ENCODE data around the gene CABLES2. TPM values are rescaled to one million over a fixed set of nuclear protein-coding genes. Genes with fewer than 3 reads are reported as not detected.
"Not testable (repeated sequence)": the region's sequence is repeated elsewhere in the genome, so short reads cannot be mapped to it uniquely, and the experiment has no call there.

Gene CABLES2
- polyA plus RNA-seq, 2 of the 4 experiments (the other 2 are of a cell fraction) = 3.9 to 7.7 TPM

DNA sequence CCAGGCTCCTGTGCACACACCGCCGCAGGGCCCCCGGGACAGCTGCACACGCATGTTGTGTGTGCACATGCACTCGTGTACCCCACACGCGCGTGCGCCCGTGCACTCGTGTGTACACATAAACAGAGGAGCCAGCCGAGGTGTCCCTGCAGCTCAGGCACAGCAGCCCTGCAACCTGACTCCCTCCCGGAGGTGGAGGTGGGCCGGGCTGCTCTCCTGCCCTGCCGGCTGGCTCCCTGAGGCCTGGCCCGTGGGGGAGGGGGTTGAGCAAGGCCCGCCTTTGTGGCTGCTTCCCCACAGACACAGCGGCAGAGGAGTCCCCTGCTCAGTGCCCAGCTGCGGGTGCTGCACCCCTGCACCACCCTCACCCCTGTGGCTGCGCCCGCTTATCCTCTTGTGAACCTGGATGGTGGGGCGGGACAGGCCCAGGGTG is 19.6 kb upstream of the CABLES2 start:
- ATAC-seq = no peak
- ChIA-PET POLR2A (no interaction called here), CTCF (interaction anchor here (1.1 to 5.2 kb wide), 3 partner anchors 13 to 365 kb away, joined by 3 to 31 read pairs (median 4); no protein-coding TSS in a partner anchor)
- Histone ChIP-seq H3K4me2 (no peak overlapping the region), H3K4me1 (no peaks in the 10 kb centered on the region), H3K9me3 (no peaks in the 10 kb centered on the region), H3K27ac (no peak overlapping the region), H3K4me3 (no peak overlapping the region)
- DNase-seq (ENCODE audit: low read depth in 1 of 2, low spot score in 1 of 2) = no peak
- no peak for TF ChIP-seq RAD21 (conservative IDR thresholded peaks at IDR 0.05 in 1 of 2, IDR thresholded peaks at IDR 0.05 in 1 of 2)
- TF ChIP-seq, protein P1, sequence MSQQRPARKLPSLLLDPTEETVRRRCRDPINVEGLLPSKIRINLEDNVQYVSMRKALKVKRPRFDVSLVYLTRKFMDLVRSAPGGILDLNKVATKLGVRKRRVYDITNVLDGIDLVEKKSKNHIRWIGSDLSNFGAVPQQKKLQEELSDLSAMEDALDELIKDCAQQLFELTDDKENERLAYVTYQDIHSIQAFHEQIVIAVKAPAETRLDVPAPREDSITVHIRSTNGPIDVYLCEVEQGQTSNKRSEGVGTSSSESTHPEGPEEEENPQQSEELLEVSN (IDR thresholded peaks at IDR 0.05; ENCODE audit: borderline replicate concordance, low read depth) = no peak
- TF ChIP-seq, protein P2, sequence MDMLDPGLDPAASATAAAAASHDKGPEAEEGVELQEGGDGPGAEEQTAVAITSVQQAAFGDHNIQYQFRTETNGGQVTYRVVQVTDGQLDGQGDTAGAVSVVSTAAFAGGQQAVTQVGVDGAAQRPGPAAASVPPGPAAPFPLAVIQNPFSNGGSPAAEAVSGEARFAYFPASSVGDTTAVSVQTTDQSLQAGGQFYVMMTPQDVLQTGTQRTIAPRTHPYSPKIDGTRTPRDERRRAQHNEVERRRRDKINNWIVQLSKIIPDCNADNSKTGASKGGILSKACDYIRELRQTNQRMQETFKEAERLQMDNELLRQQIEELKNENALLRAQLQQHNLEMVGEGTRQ (IDR thresholded peaks at IDR 0.05) = no peak
- TF ChIP-seq RNF2 (IDR thresholded peaks at IDR 0.05; ENCODE audit: borderline replicate concordance, low read depth) = no peak
- TF ChIP-seq, protein P3, sequence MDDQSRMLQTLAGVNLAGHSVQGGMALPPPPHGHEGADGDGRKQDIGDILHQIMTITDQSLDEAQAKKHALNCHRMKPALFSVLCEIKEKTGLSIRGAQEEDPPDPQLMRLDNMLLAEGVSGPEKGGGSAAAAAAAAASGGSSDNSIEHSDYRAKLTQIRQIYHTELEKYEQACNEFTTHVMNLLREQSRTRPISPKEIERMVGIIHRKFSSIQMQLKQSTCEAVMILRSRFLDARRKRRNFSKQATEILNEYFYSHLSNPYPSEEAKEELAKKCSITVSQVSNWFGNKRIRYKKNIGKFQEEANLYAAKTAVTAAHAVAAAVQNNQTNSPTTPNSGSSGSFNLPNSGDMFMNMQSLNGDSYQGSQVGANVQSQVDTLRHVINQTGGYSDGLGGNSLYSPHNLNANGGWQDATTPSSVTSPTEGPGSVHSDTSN (IDR thresholded peaks at IDR 0.05) = no peak
- TF ChIP-seq EP300 (IDR thresholded peaks at IDR 0.05) = no peak
- no peak for TF ChIP-seq HEYL (CRISPR knock-in tag; IDR thresholded peaks at IDR 0.05)
- TF ChIP-seq, protein P4, sequence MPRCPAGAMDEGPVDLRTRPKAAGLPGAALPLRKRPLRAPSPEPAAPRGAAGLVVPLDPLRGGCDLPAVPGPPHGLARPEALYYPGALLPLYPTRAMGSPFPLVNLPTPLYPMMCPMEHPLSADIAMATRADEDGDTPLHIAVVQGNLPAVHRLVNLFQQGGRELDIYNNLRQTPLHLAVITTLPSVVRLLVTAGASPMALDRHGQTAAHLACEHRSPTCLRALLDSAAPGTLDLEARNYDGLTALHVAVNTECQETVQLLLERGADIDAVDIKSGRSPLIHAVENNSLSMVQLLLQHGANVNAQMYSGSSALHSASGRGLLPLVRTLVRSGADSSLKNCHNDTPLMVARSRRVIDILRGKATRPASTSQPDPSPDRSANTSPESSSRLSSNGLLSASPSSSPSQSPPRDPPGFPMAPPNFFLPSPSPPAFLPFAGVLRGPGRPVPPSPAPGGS (IDR thresholded peaks at IDR 0.05) = no peak
- TF ChIP-seq GATA3 (IDR thresholded peaks at IDR 0.05; ENCODE audit: borderline replicate concordance) = no peak
- no peak for TF ChIP-seq ZC3H11A (IDR thresholded peaks at IDR 0.05)
- TF ChIP-seq MYC (IDR thresholded peaks at IDR 0.05; ENCODE audit: borderline replicate concordance, low read length) = no peak
- TF ChIP-seq JUN (IDR thresholded peaks at IDR 0.05) = no peak
- TF ChIP-seq KDM1A (IDR thresholded peaks at IDR 0.05; ENCODE audit: low read depth) = no peak
- TF ChIP-seq RFX5 (IDR thresholded peaks at IDR 0.05) = no peak
- TF ChIP-seq ZNF302 (CRISPR knock-in tag; IDR thresholded peaks at IDR 0.05) = no peak
- TF ChIP-seq ZFP36 (IDR thresholded peaks at IDR 0.05; ENCODE audit: borderline replicate concordance, partially characterized antibody) = no peak
- TF ChIP-seq EHF (CRISPR knock-in tag; IDR thresholded peaks at IDR 0.05) = no peak
- TF ChIP-seq FOSB (CRISPR knock-in tag; IDR thresholded peaks at IDR 0.05) = no peak
- no peak for TF ChIP-seq ZSCAN20 (CRISPR knock-in tag; IDR thresholded peaks at IDR 0.05)
- no peak for FAIRE-seq
- WGBS (ENCODE audit: missing lambda C conversion rate) = 90% methylated on average over 2 of the region's 22 CpGs

DNA sequence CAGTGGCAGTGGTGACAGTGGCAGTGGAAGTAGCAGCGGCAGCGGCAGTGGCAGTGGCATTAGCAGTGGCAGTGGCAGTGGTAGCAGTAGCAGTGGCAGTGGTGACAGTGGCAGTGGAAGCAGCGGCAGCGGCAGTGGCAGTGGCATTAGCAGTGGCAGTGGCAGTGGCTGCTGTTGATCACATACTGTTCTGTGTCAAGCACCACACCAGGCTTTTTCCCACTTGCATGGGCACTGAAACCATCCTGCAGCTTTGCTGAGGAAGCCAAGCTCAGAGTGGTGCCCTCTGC is 18.9 kb upstream of the CABLES2 start:
- H3K27ac ChIP-seq; ATAC-seq; H3K4me2 ChIP-seq; FAIRE-seq; H3K9me3 ChIP-seq; POLR2A ChIA-PET; H3K4me1 ChIP-seq; DNase-seq (ENCODE audit: low read depth in 1 of 2, low spot score in 1 of 2); H3K4me3 ChIP-seq: not testable (repeated sequence)
- CTCF ChIA-PET = interaction anchor here (1.7 to 5.2 kb wide), 2 partner anchors 16 to 74 kb away, joined by 5 to 31 read pairs; no protein-coding TSS in a partner anchor
- 84% methylated on average over 4 of the region's 4 CpGs for WGBS (ENCODE audit: missing lambda C conversion rate)

DNA sequence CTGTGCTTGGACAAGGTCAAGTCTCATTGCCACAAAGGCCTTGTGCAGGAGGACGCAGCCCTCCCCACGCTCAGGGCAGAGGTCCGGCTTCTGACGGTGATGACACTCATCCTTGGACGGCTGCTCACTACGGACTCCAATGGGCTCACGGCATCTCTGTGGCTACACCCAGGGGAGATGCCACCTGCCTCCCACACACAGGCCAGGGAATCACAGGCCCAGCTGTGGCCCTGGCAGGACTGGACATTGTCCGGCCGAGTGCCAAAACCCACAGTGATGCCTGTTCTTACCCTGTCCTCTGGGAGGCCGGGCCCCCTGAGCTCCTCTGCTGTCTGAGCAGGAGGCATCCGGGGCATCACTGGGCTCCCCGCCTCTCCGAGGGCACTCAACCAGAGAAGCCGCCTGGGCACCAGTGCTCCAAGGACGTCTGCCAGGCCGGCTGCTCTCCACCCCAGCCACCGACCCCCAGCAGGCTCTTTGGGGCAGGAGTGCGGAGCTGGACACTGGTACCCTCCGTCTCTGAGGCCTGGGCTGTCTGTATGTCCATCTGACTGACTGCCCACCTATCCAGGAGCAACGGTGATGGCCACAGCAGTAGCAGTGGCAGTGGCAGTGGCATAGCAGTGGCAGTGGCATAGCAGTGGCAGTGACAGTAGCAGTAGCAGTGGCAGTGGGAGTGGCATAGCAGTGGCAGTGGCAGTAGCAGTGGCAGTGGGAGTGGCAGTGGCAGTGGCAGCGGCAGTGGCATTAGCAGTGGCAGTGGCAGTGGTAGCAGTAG is 18.4 kb upstream of the CABLES2 start:
- Histone ChIP-seq H3K27ac (no peak overlapping the region), H3K9me3 (no peaks in the 10 kb centered on the region), H3K4me2 (no peak overlapping the region), H3K4me1 (no peaks in the 10 kb centered on the region), H3K4me3 (no peak overlapping the region)
- ATAC-seq (no peak), FAIRE-seq (no peak), DNase-seq (ENCODE audit: low read depth in 1 of 2, low spot score in 1 of 2) (no peak)
- ChIA-PET POLR2A (no interaction called here), CTCF (interaction anchor here (1.7 to 5.2 kb wide), 2 partner anchors 15 to 74 kb away, joined by 5 to 31 read pairs; no protein-coding TSS in a partner anchor)
- 72% methylated on average over 15 of the region's 21 CpGs for WGBS (ENCODE audit: missing lambda C conversion rate)
- no peak for TF ChIP-seq CBX8 (IDR thresholded peaks at IDR 0.05)
- no peak for TF ChIP-seq ZFP36 (IDR thresholded peaks at IDR 0.05; ENCODE audit: borderline replicate concordance, partially characterized antibody)
- TF ChIP-seq HOXB5 (CRISPR knock-in tag; IDR thresholded peaks at IDR 0.05) = no peak
- TF ChIP-seq KDM1A (IDR thresholded peaks at IDR 0.05; ENCODE audit: low read depth) = no peak
- no peak for TF ChIP-seq HOXA7 (CRISPR knock-in tag; IDR thresholded peaks at IDR 0.05)
- no peak for TF ChIP-seq RAD21 (conservative IDR thresholded peaks at IDR 0.05 in 1 of 2, IDR thresholded peaks at IDR 0.05 in 1 of 2)
- TF ChIP-seq, protein P5, sequence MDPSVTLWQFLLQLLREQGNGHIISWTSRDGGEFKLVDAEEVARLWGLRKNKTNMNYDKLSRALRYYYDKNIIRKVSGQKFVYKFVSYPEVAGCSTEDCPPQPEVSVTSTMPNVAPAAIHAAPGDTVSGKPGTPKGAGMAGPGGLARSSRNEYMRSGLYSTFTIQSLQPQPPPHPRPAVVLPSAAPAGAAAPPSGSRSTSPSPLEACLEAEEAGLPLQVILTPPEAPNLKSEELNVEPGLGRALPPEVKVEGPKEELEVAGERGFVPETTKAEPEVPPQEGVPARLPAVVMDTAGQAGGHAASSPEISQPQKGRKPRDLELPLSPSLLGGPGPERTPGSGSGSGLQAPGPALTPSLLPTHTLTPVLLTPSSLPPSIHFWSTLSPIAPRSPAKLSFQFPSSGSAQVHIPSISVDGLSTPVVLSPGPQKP (IDR thresholded peaks at IDR 0.05; ENCODE audit: low read depth, low read length) = no peak
- TF ChIP-seq, protein P4 (IDR thresholded peaks at IDR 0.05) = no peak
- TF ChIP-seq FOSB (CRISPR knock-in tag; IDR thresholded peaks at IDR 0.05) = no peak
- TF ChIP-seq CHD2 (IDR thresholded peaks at IDR 0.05; ENCODE audit: low read length, partially characterized antibody) = no peak
- TF ChIP-seq MAFK (IDR thresholded peaks at IDR 0.05; ENCODE audit: partially characterized antibody) = no peak
- no peak for TF ChIP-seq TP53 (CRISPR knock-in tag; IDR thresholded peaks at IDR 0.05)
- no peak for TF ChIP-seq RCOR1 (IDR thresholded peaks at IDR 0.05; ENCODE audit: low read depth, low read length)
